HUDEP-2 (cell line): ENCODE measurements around the gene CD7.
"Not testable (repeated sequence)": the region's sequence is repeated elsewhere in the genome, so short reads cannot be mapped to it uniquely, and the experiment has no call there.

Source experiments
- DNase-seq, 76 experiments: peaks; one replicate each; lab custom pipeline; 2025; ENCODE audit not compliant: unreplicated experiment in 76 of 76; lab: John Stamatoyannopoulos, UW

The CD7 gene

DNA sequence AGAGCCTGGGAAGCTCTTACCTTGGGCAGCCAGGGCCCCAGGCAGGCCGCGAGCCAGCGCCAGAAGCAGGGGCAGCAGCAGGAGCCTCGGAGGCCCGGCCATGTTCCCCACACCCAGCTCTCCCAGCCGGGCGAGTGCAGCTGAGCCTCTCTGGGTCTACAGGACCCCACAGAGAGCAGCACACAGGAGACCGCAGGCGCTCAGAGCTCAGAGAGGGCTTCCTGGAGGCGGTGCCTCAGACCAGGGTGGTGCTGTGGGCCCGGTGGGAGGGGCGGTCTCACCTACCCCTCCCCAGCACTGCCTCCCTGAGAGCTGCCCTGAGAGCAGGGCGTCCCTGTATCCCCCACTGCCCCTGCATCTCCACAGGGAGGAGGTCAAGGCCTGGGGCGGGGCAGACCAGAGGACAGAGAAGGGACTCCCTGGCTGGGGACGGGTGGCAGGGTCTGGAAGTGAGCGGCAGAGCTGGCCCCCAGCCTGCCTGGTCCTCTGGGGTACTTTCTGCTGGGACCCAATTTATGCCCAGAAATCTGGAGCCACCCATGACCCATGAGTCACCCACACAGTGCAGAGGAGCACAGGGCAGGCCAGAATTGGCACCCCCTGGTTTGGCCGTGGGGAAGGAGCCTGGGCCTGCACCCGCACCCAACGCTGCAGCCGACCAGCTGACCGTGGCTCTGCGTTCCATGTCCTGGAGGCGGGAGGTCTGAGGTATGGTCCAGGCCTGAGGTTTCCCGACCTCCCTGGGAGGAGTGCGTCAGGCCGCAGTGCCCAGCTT, at the start of gene CD7:
Gene CD7 (minus strand): TSS at position 215 of the 775 bp plus-strand sequence. CDS start 113 bp downstream, at position 102.
- DNase-seq, result no peak

DNA sequence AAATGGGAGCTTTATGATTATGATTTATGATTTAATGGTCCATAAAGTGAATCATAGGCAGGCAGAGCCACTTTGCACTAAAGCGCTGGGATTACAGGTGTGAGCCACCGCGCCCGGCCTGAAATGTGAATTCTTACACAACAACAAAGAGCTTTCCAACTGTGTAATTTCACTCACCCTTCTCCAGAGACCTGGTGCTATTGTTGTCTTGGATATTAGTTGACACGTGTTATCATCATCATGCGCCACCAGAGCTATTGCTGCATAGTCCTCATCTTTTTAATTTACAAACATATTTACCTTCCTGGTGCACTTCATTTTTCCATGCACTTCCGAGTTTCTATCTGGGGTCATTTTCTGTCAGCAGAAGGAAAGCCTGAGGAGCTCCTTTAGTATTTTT, 49.3 kb upstream of the CD7 start:
- DNase-seq, result no peak

DNA sequence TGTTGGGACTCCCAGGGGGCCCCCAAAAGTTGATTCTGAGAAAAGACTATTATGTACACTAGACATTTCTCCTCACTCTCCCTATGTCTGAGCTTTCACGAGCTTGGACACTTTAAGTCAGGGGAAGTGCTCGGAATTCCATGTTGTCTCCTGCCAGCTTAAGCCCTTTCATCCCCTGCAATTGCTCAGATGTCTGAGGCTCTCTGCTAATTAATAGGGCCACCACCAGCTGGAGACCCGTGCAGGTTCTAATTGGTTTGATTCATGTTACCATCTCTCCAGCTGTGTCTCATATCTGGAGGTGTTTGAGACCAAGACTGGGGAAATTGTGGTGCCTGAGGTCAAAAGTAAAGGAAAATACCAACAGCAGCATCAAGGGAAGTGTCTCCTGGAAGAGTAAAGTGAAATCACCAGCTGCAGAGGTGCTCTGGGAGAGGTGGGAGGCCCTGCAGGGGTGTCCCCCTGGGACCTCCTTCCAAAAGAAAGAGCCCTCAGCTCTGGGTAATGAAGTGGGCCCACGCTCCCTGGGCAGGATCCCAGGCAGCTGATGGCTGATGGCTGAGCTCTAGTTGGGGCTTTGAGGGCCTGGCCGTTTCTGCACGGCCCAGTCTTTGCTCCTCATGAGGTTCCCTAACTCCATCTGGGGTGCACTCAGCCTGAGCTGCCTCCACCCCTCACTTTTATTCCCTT, 48.3 kb upstream of the CD7 start:
- DNase-seq, result no peak

DNA sequence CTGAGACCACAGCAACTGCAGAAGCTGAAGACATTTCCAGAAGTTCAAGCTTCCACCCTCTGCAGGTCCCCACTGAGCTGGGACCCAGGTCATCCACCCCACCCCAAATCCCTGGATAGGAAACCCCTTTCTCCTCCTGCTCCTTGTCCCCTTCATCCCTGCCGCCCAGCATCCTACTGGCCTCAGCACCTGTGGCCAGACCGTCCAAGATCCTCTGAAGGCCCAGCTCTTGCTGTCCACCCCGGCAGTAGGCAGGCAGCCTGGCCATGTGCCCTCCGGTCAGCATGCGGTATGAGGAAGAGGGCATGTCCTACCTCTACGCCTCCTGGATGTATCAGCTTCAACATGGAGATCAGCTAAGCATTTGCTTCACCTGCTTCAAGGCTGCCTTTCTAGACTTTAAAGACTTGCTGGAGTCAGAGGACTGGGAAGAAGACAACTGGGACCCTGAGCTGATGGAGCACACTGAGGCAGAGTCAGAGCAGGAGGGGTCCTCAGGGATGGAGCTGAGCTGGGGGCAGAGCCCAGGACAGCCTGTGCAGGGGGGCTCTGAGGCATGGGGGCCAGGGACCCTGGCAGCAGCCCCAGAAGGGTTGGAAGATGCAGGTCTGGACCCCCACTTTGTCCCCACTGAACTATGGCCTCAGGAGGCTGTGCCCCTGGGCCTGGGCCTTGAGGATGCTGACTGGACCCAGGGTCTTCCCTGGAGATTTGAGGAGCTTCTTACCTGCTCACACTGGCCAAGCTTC, 44.7 kb upstream of the CD7 start:
- DNase-seq, result no peak

DNA sequence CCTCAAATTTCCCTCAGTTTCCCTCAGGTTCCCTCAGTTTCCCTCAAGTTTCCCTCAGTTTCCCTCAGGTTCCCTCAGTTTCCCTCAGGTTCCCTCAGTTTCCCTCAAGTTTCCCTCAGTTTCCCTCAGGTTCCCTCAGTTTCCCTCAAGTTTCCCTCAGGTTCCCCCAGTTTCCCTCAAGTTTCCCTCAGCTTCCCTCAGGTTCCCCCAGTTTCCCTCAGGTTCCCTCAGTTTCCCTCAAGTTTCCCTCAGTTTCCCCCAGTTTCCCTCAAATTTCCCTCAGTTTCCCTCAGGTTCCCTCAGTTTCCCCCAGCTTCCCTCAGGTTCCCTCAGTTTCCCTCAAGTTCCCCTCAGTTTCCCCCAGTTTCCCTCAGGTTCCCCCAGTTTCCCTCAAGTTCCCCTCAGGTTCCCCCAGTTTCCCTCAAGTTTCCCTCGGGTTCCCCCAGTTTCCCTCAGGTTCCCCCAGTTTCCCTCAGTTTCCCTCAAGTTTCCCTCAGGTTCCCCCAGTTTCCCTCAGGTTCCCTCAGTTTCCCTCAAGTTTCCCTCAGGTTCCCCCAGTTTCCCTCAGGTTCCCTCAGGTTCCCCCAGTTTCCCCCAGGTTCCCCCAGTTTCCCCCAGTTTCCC, 42.2 kb upstream of the CD7 start:
- DNase-seq, result not testable (repeated sequence)

DNA sequence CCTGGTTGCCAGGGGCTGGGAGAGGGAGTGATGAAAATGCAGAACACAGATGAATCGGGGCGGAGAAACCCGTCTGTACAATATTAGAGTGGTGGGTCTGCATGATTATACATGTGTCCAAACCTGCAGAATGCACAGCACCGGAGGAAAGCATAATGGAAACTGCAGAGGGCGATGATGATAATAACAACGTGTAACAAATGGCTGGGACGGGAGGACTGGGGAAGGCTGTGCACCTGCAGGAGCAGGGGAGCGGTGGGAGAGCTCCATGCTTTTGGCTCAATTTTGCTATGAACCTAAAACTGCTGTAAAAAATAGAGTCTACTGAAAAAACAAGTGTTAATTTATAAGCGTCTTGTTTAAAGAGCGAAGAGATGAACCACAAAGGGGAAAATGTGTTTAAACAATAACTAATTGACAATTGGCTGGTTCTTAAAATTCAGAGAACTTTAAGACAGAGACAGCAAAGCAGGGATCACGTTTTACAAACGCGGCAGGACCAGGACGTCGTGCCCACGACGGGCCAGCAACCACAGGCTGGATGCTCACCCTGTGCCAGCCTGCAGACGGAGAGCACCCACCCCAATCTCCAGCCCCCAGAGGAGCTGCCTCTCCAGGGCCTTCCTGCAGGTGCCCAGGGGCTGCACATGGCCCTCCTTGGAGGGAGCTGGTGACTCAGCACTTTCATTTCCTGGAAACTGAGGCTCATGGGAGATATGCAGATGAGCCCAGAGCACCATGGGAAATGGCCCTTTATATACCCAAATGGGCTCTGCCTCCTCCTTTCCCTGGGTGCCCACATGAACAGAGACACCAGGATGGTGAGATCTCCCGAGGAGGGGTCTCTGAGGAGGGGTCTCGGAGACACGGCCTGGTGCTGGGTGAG, 41.3 kb upstream of the CD7 start, which contains the start of gene TEX19:
Gene TEX19 (plus strand): TSS at position 783 of the 886 bp plus-strand sequence. CDS start 2,904 bp downstream, outside the sequence.
- DNase-seq, result peak in 14 of 76 experiments; percentile 6 to 33 (median 14)

DNA sequence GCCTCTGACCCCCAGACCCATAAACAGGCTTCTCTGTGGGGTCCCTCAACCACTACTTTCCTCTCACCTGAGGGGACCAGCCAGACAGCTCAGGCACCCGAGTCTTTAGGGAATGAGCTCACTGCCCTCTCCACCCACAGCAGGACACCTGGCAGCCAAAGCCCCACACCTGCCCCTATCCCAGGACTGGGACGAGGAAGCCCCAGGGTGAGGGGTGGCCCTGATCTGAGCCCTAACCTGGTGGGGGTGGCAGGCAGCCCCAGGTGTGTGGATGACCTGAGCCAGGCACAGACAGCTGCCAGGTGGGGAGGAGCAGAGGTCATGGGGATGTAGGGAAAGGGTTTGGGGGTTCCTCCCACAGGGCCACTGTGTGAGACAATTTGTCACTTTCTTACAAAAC, 40.0 kb upstream of the CD7 start:
- no peak for DNase-seq

DNA sequence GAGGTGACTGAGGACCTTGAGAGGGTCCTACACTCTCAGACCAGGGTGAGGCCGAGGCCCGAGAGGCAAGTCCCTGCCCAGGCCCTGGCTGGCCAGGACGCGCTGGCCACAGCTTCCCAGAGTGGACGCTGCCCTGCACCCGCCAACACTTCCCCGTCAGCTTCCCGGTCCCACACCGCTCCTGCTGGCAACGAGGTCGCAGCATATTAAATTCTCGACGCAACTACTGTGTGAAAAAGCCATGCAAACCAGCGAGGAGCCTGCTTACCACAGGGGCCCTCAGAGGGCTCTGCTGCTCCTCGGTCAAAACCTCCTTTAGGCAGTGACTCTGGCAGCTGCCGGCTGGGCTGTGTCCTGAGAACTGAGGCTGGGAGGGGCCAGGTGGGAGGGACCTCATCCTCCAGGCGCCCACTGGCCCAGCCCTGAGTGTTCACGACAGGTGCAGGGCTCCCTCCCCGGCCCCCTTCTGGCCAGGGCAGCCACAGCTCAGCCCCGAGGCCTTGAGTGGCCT, 39.5 kb upstream of the CD7 start:
- no peak for DNase-seq

DNA sequence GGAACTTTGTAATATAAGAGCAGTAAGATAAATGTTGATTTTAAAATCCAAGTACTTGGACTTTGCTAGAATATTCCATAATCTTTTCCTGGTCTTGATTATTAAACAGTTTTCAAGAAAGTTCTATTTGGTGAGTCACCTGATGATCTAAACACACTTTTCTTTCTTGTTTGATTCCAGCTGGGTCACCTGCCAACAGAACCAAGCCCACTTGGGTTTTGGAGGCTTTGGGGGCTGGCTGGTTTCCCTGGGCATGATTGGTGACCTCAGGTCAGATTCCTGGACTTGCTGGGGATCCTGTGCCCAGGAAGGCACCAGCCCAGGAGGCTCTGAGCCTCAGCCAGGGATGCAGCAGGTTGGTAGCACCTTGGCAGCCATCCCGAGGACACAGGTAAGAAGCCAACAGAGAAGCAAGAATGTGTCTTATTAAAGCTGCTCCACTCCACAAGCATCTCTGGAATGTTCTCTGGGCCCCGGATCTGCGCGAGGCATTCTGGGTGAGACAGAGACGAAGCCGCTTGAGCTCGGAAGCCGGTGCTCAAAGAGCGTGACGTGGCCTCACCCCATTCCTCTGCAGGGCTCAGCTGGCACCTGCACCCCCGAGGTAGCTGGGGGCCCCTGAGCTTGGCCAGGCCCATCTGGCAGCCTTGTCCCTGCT, 38.5 kb upstream of the CD7 start:
- no peak for DNase-seq

DNA sequence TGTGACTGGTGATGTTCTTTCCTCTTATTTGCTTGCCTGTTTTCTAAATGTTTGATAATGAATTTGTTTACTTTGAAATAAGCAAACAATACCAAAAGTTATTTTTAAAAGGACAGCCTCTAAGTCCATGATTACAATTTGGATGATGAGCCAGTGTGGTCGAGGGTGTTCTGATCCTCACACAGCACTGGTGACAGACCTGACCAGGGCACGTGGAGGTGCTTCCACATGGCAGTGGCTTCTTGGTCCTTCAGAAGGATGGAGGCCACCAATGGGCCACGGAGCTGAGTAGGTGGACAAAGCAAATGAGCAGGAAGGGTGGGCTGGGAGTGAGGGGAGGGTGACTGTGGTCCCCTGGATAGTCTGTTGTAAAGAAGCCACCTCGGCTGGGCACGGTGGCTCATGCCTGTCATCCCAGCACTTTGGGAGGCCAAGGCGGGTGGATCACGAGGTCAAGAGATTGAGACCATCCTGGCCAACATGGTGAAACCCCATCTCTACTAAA, 37.4 kb upstream of the CD7 start:
- DNase-seq, result no peak

DNA sequence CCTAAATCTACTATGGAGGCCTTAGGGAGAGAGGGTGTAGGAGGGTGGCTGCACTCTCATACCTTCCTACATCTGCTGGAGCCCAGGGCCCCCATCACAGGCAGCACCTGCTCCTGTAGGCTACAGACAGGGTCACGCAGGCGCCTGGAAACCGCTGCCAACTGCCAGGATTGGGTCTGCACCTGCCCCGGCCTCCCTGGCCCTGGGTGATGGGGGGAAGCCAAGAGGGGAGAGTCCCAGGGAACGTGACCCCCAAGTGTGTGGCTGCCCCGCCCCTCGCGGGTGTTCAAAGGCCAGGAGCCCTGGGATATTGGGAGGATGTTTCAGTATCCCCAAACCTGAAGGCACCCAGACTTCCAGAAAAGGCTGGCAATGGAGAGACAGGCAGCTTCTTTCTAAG, 36.1 kb upstream of the CD7 start:
- no peak for DNase-seq

DNA sequence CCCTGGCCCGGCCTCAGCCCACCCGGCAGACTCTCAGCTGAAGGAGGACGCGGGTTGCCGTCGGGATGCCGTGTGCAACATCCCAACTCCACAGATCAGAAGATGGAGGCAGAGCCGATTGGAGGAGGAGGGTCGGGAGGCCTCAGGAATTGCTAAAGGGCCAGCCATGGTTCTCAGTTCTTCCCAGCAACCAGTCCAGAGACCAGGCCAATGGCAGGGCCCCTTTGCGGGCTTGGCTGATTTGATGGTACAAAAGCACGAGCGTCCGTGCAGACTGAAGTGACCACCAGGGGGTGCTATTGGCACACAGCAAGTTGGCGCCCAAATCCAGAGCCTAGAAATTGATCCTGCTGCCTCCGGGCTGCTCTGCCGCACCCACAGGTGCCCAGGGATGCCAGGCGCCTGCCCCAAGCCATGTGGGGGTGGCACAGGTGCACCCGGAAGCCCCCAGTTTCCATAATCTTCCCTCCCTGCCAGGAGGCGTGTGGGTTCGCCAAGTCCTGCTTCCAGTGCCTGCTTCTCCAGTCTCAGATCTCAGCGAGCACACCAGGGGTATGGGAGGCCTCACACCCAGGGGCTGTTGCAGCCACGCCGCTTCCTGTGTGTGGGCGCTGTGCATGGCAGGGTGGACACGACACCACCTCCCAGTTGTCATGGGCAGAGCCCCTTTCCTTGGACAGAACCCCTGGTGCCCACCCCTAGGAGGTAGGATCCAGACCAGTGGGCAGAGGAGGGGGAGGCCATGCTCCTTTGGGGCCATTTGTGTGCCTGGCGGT, 34.5 kb upstream of the CD7 start:
- DNase-seq, result peak in 69 of 76 experiments; percentile 16 to 86 (median 64)

DNA sequence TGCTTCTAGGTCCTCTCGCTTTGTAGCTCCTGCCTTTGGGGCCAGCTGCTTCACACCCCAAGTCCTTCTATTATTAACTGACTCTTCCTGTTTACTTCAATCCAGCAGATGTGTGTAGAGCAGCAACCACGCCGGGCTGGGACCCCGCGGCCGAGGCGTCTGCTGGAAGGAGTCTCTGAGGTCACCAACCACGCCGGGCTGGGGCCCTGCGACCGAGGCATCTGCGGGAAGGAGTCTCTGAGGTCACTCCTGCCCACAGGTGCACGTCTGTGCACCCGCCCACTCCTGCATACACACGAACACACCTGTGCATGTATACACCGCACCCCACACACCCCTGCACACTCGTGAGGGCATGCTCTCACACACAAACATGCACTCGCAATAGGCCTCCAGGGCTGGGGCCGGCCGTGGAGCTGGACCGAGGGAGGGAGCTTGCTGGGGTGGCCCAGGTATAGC, 33.9 kb upstream of the CD7 start:
- DNase-seq, result no peak

DNA sequence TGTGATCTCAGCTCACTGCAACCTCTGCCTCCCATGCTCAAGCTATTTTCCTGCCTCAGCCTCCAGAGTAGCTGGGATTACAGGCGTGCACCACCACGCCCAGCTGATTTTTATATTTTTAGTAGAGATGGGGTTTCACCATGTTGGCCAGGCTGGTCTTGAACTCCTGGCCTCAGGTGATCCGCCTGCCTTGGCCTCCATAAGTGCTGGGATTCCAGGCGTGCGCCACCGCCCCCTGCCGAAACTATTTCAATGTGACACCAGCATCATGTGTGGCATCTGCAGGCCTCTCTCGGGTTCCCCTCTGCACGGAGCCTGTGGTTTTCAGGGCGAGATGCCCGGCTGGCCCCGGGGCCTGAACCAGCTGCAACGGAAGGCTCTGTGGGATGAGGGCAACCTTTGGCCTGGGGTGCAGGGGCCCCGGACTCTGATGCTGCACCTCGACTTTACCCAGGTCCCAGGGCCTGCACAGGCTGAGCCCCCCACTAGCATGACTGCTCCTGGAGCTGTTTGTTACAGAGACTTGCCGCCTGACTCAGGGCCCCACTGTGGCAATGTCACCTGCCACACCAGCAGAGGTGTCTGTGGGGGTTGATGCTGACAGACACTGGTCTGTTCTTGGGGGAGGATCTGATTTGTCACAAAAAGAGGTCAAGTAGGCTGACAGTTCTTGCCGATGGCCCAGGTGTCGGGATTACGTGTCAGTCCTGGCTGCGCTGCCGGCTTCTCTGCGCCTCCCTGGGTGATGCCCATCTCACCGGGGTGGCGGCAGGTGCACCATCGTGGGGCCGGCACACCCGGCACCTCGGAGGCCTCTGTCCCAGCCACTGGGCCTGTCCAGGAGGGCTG, 33.0 kb upstream of the CD7 start:
- DNase-seq, result peak in 49 of 76 experiments; percentile 9 to 80 (median 37)

DNA sequence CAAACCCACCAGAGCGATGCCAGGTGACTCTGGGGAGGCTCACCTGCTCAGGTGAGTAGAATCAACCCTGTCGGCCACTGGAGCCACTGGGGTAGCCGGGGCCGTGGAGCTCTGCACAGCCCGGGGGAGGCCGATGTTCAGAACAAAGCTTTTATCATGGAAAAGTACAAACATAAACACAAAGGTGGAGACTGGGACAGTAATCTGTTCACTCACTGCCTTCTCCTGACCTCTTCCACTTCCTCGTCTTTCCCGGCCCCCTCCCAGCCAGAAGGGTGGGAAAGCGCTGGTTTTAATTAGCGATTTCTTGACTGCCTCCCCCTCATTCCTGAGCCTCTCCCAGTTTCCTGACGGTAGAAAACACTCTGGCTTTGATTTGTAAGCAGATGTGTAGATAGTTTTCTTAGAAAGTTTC, 31.9 kb upstream of the CD7 start:
- no peak for DNase-seq

DNA sequence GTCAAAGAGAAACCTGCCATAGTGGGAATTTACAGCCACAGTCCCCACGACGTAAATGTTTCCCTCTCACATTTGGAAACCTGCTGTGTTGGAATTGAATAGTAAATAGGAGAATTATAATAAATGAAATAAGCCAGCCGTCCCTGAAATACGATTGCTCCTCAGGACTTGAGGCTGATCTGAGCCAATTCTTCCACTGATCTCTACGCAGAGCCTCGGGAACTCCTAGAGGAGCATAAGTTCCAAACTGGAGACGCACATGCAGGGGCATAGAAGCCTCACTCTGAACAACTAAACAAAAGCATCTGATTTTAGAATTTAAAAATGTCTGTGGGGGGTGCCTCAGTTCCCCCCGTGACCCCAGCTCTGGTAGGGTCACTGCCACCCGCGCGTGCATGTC, 31.5 kb upstream of the CD7 start:
- DNase-seq, result no peak

DNA sequence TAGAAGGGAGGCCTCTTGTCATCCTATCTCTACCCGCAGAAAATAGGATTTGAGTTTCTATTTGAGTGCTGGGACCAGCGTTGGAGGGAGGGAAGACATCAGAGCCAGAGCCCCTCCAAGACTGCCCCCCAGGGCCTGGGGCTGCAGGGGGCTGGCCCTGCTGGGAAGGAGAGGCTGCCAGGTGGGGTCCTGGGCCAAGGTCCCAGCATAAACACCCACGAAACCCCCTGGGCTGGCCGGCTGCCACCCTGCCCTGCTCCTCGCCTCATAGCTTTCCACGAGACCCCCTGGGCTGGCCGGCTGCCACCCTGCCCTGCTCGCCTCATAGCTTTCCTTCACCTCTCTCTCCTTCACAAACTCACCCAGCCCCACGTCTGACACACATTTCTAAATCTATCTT, 31.0 kb upstream of the CD7 start:
- DNase-seq, result no peak
